Caco-2 (cell line): ENCODE measurements around the gene APOBR. TPM values are rescaled to one million over a fixed set of nuclear protein-coding genes. Genes with fewer than 3 reads are reported as not detected.

Experiments used
- BruUV-seq: library from RNA; stranded (reverse); fragments of 400-500 nt; replicated peaks from 2 replicates; lab custom pipeline; 2021; lab: Mats Ljungman, UMichigan
- CTCF ChIA-PET: fragments of 300-600 bp; sonication (Branson Sonifier 250); formaldehyde crosslinking; loops from one replicate; lab custom pipeline; 2022; ENCODE audit warnings: antibody characterized with exemption; lab: Charles Lee
- POLR2A ChIA-PET: fragments of 300-600 bp; sonication (Branson Sonifier 250); formaldehyde crosslinking; loops from one replicate; lab custom pipeline; 2022; ENCODE audit warnings: antibody characterized with exemption; lab: Charles Lee
- DNase-seq, 2 experiments: peaks; one replicate each; pipeline versions ENCODE4 v3.0.0 to v3.0.0-alpha.2; 2020 to 2022
- H3K27me3 ChIP-seq: replicated peaks from 2 replicates; pipeline ENCODE4 v1.6.0; 2011; ENCODE audit warnings: low read length; ENCODE audit not compliant: control insufficient read depth, insufficient read depth
- H3K36me3 ChIP-seq: 2 replicates; pipeline ENCODE4 v1.5.1; 2011; ENCODE audit warnings: low read length; ENCODE audit not compliant: control insufficient read depth, insufficient read depth
- H3K4me1 ChIP-seq: fragments of 250-450 bp; sonication (Bioruptor Pico); 2 replicates; pipeline ENCODE4 v1.5.1; 2020; ENCODE audit warnings: mild to moderate bottlenecking
- H3K4me3 ChIP-seq: 2 replicates; pipeline ENCODE4 v1.5.1; 2011; ENCODE audit warnings: low read depth, mild to moderate bottlenecking, control low read depth, low read length
- H3K9me3 ChIP-seq: fragments of 250-450 bp; sonication (Bioruptor Pico); 2 replicates; pipeline ENCODE4 v1.5.1; 2020; ENCODE audit warnings: mild to moderate bottlenecking, moderate library complexity
- H3K27ac Mint-ChIP-seq: one replicate; pipeline ENCODE4 v1.8.0; 2022; ENCODE audit warnings: mixed read lengths; ENCODE audit not compliant: unreplicated experiment
- H3K27me3 Mint-ChIP-seq: one replicate; pipeline ENCODE4 v1.8.0; 2022; ENCODE audit warnings: mixed read lengths; ENCODE audit not compliant: insufficient read depth, unreplicated experiment
- H3K36me3 Mint-ChIP-seq: one replicate; pipeline ENCODE4 v1.8.0; 2022; ENCODE audit warnings: mild to moderate bottlenecking, mixed read lengths; ENCODE audit not compliant: insufficient read depth, unreplicated experiment
- H3K4me1 Mint-ChIP-seq: one replicate; pipeline ENCODE4 v1.8.0; 2022; ENCODE audit warnings: low read depth, mixed read lengths; ENCODE audit not compliant: unreplicated experiment
- H3K4me3 Mint-ChIP-seq: one replicate; pipeline ENCODE4 v1.8.0; 2022; ENCODE audit warnings: mild to moderate bottlenecking, moderate library complexity, mixed read lengths; ENCODE audit not compliant: unreplicated experiment
- H3K9me3 Mint-ChIP-seq: one replicate; pipeline ENCODE4 v1.8.0; 2022; ENCODE audit warnings: mixed read lengths; ENCODE audit not compliant: unreplicated experiment
- CTCF ChIP-seq, 2 experiments: fragments of 200-600 bp in 1 of 2; IDR thresholded peaks; 1 replicate in 1 of 2; 2 replicates in 1 of 2; pipeline versions ENCODE4 v1.5.1 to v1.8.0; 2011 to 2022; ENCODE audit warnings: antibody characterized with exemption in 1 of 2, control low read depth in 1 of 2, inconsistent platforms in 1 of 2, low read depth in 1 of 2, low read length in 1 of 2, mild to moderate bottlenecking in 1 of 2, moderate library complexity in 1 of 2; ENCODE audit not compliant: insufficient read depth in 1 of 2, severe bottlenecking in 1 of 2, unreplicated experiment in 1 of 2
- intact Hi-C: fragments of 100-400 bp; cut with micrococcal nuclease; formaldehyde crosslinking; loops from one replicate; pipeline ENCODE4 v1.10.0; 2022; ENCODE audit not compliant: unreplicated experiment
- total RNA-seq: library from RNA; stranded (reverse); gene quantifications from 2 replicates; pipeline ENCODE4 v1.2.3, GENCODE V29; 2022

APOBR gene
- total RNA-seq, 1 experiment from 2014 or later, result 0.61 TPM

- Mint-ChIP-seq H3K27ac (peak overlapping the region; percentile 98), H3K36me3 (peaks cover 9% of the 10 kb centered on the region), H3K4me1 (peaks cover under 1% of the 10 kb centered on the region), H3K4me3 (peak overlapping the region; percentile 86), H3K9me3 (no peaks in the 10 kb centered on the region), H3K27me3 (no peaks in the 10 kb centered on the region)
- peak; percentile 72 to 74 for DNase-seq
- ChIA-PET POLR2A (interaction anchor here (0.6 kb wide), 1 partner anchor 13 kb away, joined by 4 read pairs; no protein-coding TSS in a partner anchor), CTCF (interaction anchor here (0.6 kb wide), 1 partner anchor 12 kb away, joined by 3 read pairs; no protein-coding TSS in a partner anchor)
- 0 out of 2 replicates have a peak, but pooled peaks cover 3% of the 10 kb centered on the region for H3K36me3 ChIP-seq
- peak overlapping the region; percentile 66 for H3K4me3 ChIP-seq
- intact Hi-C loops, result loop anchor here (2.0 kb wide), 1 partner anchor 13 kb away; no protein-coding TSS in a partner anchor
- no peaks in the 10 kb centered on the region for H3K27me3 ChIP-seq
- no peaks in the 10 kb centered on the region for H3K4me1 ChIP-seq
- BruUV-seq, result no TSS peak
- H3K9me3 ChIP-seq, result no peaks in the 10 kb centered on the region
- TF ChIP-seq CTCF (IDR thresholded peaks at IDR 0.05; ENCODE audit: insufficient read depth in 1 of 2, low read depth in 1 of 2, low read length in 1 of 2, severe bottlenecking in 1 of 2, unreplicated experiment in 1 of 2), result peak in 1 of 2 experiments; percentile 38
Measured at GRCh38 chr16:28491230-28491969, 3.0 kb upstream of the APOBR start.

DNA sequence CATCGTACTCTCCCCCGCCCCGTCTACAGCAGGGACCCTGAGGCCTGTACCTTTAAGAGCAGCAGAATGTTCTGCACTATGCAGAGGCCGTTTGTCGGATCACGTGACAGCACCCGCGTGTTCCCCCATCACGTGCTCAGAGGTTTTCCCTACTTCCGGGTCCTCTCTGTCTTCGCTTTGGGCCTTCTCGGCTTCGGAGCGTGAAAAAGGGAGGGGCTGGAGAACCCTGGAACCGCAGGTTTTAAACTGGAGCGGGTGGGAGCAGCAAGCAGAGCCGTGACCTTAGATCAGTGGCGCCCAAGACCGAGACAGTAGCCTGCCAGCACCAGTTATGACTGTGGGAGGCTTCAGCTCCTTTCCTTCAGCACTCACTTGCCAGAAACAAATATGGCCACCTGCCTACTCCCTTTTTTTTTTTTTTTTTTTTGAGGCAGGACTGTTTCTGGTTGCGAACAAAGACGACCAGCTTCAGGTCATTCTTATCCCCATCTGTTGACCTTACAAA lies 2.4 kb upstream of the APOBR start, which contains the start of gene CLN3:
CLN3 (minus strand) TSS at position 105 of the 505 bp plus-strand sequence. CDS start 315 bp downstream, outside the sequence.
- peaks cover 7% of the 10 kb centered on the region for H3K4me1 Mint-ChIP-seq
- intact Hi-C loops, result loop anchor here (1.0 to 2.0 kb wide), 3 partner anchors 13 to 57 kb away; no protein-coding TSS in a partner anchor
- peak within 1 kb of the TSS; percentile 86 for H3K4me3 Mint-ChIP-seq
- no peak for TF ChIP-seq CTCF (IDR thresholded peaks at IDR 0.05; ENCODE audit: insufficient read depth in 1 of 2, low read depth in 1 of 2, low read length in 1 of 2, severe bottlenecking in 1 of 2, unreplicated experiment in 1 of 2)
- no peaks in the 10 kb centered on the region for H3K9me3 ChIP-seq
- H3K27ac Mint-ChIP-seq, result peak within 1 kb of the TSS; percentile 98
- peaks cover 15% of the 10 kb centered on the region for H3K36me3 Mint-ChIP-seq
- H3K4me1 ChIP-seq, result no peaks in the 10 kb centered on the region
- POLR2A ChIA-PET, result interaction anchor here (0.6 kb wide), 1 partner anchor 12 kb away, joined by 4 read pairs; no protein-coding TSS in a partner anchor
- no peaks in the 10 kb centered on the region for H3K27me3 ChIP-seq
- DNase-seq, result peak; percentile 92 to 96
- no peaks in the 10 kb centered on the region for H3K9me3 Mint-ChIP-seq
- CTCF ChIA-PET, result no interaction called here
- 0 out of 2 replicates have a peak, but pooled peaks cover 3% of the 10 kb centered on the region for H3K36me3 ChIP-seq
- BruUV-seq, result TSS peak; percentile 82
- H3K27me3 Mint-ChIP-seq, result peaks cover 4% of the 10 kb centered on the region
- H3K4me3 ChIP-seq, result peak within 1 kb of the TSS; percentile 66

GRCh38 chr16:28492511-28492910 lies 1.9 kb upstream of the APOBR start:
- Histone ChIP-seq H3K9me3 (no peaks in the 10 kb centered on the region), H3K27me3 (no peaks in the 10 kb centered on the region), H3K4me1 (no peaks in the 10 kb centered on the region), H3K36me3 (0 out of 2 replicates have a peak, but pooled peaks cover 3% of the 10 kb centered on the region), H3K4me3 (peak overlapping the region; percentile 66)
- CTCF ChIA-PET, result no interaction called here
- H3K4me3 Mint-ChIP-seq, result peak overlapping the region; percentile 86
- H3K9me3 Mint-ChIP-seq, result no peaks in the 10 kb centered on the region
- H3K27me3 Mint-ChIP-seq, result peaks cover 6% of the 10 kb centered on the region
- intact Hi-C loops, result loop anchor here (1.0 to 2.0 kb wide), 2 partner anchors 34 to 57 kb away; no protein-coding TSS in a partner anchor
- no peak for TF ChIP-seq CTCF (IDR thresholded peaks at IDR 0.05; ENCODE audit: insufficient read depth in 1 of 2, low read depth in 1 of 2, low read length in 1 of 2, severe bottlenecking in 1 of 2, unreplicated experiment in 1 of 2)
- H3K27ac Mint-ChIP-seq, result peak overlapping the region; percentile 98
- BruUV-seq, result no TSS peak
- DNase-seq, result no peak
- H3K36me3 Mint-ChIP-seq, result peaks cover 15% of the 10 kb centered on the region
- peaks cover 9% of the 10 kb centered on the region for H3K4me1 Mint-ChIP-seq
- POLR2A ChIA-PET, result no interaction called here
